Measurements from ENCODE around the gene ZNF19. TPM values are rescaled to one million over a fixed set of nuclear protein-coding genes. Genes with fewer than 3 reads are reported as not detected.

Gene ZNF19
- total RNA-seq, 2 experiments from 2014 or later: 3.7 to 3.9 TPM

DNA sequence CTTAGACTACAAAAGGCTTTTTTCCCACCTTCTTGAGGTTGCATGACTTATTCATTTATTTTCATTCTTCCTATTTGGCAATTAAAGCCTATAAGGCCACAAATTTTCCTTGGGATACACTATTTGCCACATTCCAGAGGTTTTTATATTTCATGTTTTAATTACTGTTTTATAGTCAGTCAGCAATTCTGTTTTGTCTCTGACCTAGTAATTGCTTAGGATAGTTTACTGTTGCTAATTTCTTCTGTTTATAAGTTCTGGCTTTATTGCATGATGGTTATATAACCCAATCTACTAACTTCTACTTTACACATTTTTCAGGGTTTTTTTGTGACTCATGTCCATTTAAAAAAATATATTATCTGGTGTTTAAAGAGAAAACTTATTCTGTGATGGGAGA lies 29.6 kb downstream of the ZNF19 start:
- Histone ChIP-seq H2AFZ (ENCODE audit: low read length) (no peak overlapping the region), H3K27ac (ENCODE audit: low read depth, low read length, poor library complexity, severe bottlenecking) (no peak overlapping the region), H3K4me2 (ENCODE audit: low read length) (0 out of 2 replicates have a peak overlapping the region, but pooled peaks have one; percentile 98), H3K9me2 (ENCODE audit: insufficient read depth, low read length) (no peaks in the 10 kb centered on the region), H4K20me1 (ENCODE audit: insufficient read depth, low read length) (no peaks in the 10 kb centered on the region), H3K4me1 (ENCODE audit: insufficient read depth, low read length, poor library complexity, severe bottlenecking) (peaks cover 16% of the 10 kb centered on the region), H3K79me2 (ENCODE audit: insufficient read depth, low read depth, low read length) (peaks cover 24% of the 10 kb centered on the region; the same call in 1 of the 2 replicates), H3K36me3 (ENCODE audit: insufficient read depth, low read length) (no peaks in the 10 kb centered on the region), H3K9me3 (ENCODE audit: low read length) (no peaks in the 10 kb centered on the region), H3K4me3 (ENCODE audit: low read depth, low read length, poor library complexity, severe bottlenecking) (no peak overlapping the region)
- no peak for DNase-seq (ENCODE audit: low spot score)
- TF ChIP-seq, protein P1, sequence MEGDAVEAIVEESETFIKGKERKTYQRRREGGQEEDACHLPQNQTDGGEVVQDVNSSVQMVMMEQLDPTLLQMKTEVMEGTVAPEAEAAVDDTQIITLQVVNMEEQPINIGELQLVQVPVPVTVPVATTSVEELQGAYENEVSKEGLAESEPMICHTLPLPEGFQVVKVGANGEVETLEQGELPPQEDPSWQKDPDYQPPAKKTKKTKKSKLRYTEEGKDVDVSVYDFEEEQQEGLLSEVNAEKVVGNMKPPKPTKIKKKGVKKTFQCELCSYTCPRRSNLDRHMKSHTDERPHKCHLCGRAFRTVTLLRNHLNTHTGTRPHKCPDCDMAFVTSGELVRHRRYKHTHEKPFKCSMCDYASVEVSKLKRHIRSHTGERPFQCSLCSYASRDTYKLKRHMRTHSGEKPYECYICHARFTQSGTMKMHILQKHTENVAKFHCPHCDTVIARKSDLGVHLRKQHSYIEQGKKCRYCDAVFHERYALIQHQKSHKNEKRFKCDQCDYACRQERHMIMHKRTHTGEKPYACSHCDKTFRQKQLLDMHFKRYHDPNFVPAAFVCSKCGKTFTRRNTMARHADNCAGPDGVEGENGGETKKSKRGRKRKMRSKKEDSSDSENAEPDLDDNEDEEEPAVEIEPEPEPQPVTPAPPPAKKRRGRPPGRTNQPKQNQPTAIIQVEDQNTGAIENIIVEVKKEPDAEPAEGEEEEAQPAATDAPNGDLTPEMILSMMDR (conservative IDR thresholded peaks at IDR 0.05; ENCODE audit: low read length): no peak
- no peak for TF ChIP-seq EZH2phosphoT487 (IDR thresholded peaks at IDR 0.05; ENCODE audit: borderline replicate concordance, low read depth, low read length)
- intact Hi-C loops (cut with micrococcal nuclease; ENCODE audit: unreplicated experiment): no loop called here
- POLR2A ChIA-PET: no interaction called here
- CTCF ChIA-PET (ENCODE audit: unreplicated experiment): no interaction called here
- BruUV-seq (replicated peaks): no TSS peak

DNA sequence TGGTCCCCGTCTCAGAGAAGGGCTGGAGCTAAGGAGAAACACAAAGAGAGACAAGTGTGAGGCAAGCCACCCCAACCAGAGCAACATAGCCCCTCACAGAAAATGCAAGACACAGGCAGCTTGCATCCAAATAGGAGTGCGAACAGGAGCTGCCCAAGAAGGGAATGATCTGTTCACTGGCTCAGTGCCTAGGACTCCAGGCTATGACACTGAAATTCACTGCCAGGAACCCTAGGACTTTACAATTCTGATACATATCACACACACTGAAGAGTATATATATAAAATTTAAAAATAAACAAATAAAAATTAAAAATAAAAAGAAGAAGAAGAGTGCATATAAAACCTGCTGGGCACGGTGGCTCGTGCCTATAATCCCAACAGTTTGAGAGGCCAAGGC lies 32.3 kb downstream of the ZNF19 start:
- Histone ChIP-seq H3K4me3 (ENCODE audit: low read depth, low read length, poor library complexity, severe bottlenecking) (no peak overlapping the region), H3K4me2 (ENCODE audit: low read length) (no peak overlapping the region), H3K27ac (ENCODE audit: low read depth, low read length, poor library complexity, severe bottlenecking) (no peak overlapping the region), H4K20me1 (ENCODE audit: insufficient read depth, low read length) (no peaks in the 10 kb centered on the region), H3K9me3 (ENCODE audit: low read length) (no peaks in the 10 kb centered on the region), H3K4me1 (ENCODE audit: insufficient read depth, low read length, poor library complexity, severe bottlenecking) (peaks cover 11% of the 10 kb centered on the region), H3K36me3 (ENCODE audit: insufficient read depth, low read length) (peaks cover 8% of the 10 kb centered on the region; the same call in 1 of the 2 replicates), H3K9me2 (ENCODE audit: insufficient read depth, low read length) (no peaks in the 10 kb centered on the region), H2AFZ (ENCODE audit: low read length) (no peak overlapping the region), H3K79me2 (ENCODE audit: insufficient read depth, low read depth, low read length) (peaks cover 23% of the 10 kb centered on the region; the same call in 1 of the 2 replicates)
- intact Hi-C loops (cut with micrococcal nuclease; ENCODE audit: unreplicated experiment): no loop called here
- no peak for DNase-seq (ENCODE audit: low spot score)
- POLR2A ChIA-PET: no interaction called here
- TF ChIP-seq EZH2phosphoT487 (IDR thresholded peaks at IDR 0.05; ENCODE audit: borderline replicate concordance, low read depth, low read length): no peak
- TF ChIP-seq, protein P1 (conservative IDR thresholded peaks at IDR 0.05; ENCODE audit: low read length): no peak
- BruUV-seq (replicated peaks): no TSS peak
- CTCF ChIA-PET (ENCODE audit: unreplicated experiment): no interaction called here

GRCh38 chr16:71453036-71453435 lies 36.1 kb downstream of the ZNF19 start:
- no peak overlapping the region for H3K4me3 ChIP-seq (ENCODE audit: low read depth, low read length, poor library complexity, severe bottlenecking)
- ChIA-PET POLR2A (interaction anchor here (1.2 kb wide), 1 partner anchor 9 kb away, joined by 3 read pairs; the partner anchor contains the start of gene ZNF23), CTCF (ENCODE audit: unreplicated experiment) (no interaction called here)
- no TSS peak for BruUV-seq (replicated peaks)
- H3K4me1 ChIP-seq (ENCODE audit: insufficient read depth, low read length, poor library complexity, severe bottlenecking): no peaks in the 10 kb centered on the region
- DNase-seq (ENCODE audit: low spot score): no peak
- no peaks in the 10 kb centered on the region; the same call in 1 of the 2 replicates for H3K9me3 ChIP-seq (ENCODE audit: low read length)
- H3K79me2 ChIP-seq (ENCODE audit: insufficient read depth, low read depth, low read length): no peaks in the 10 kb centered on the region
- peaks cover 45% of the 10 kb centered on the region for H3K36me3 ChIP-seq (ENCODE audit: insufficient read depth, low read length)
- H2AFZ ChIP-seq (ENCODE audit: low read length): no peak overlapping the region
- no peak overlapping the region for H3K27ac ChIP-seq (ENCODE audit: low read depth, low read length, poor library complexity, severe bottlenecking)
- TF ChIP-seq EZH2phosphoT487 (IDR thresholded peaks at IDR 0.05; ENCODE audit: borderline replicate concordance, low read depth, low read length): no peak
- TF ChIP-seq, protein P1 (conservative IDR thresholded peaks at IDR 0.05; ENCODE audit: low read length): no peak
- H3K4me2 ChIP-seq (ENCODE audit: low read length): no peak overlapping the region
- intact Hi-C loops (cut with micrococcal nuclease; ENCODE audit: unreplicated experiment): no loop called here
- H4K20me1 ChIP-seq (ENCODE audit: insufficient read depth, low read length): no peaks in the 10 kb centered on the region
- no peaks in the 10 kb centered on the region for H3K9me2 ChIP-seq (ENCODE audit: insufficient read depth, low read length)

Measured in OCI-LY7 (cell line).